K562 (cell line): ENCODE data around the gene SCPEP1. TPM values are rescaled to one million over a fixed set of nuclear protein-coding genes. Genes with fewer than 3 reads are reported as not detected.

Experiments used
- ATAC-seq: fragments of 200-7000 bp; cut with Tn5 transposase; 3 replicates; pipeline ENCODE4 v1.9.1; 2020; ENCODE audit warnings: moderate library complexity
- BruUV-seq: library from RNA; stranded (reverse); fragments of 400-500 nt; replicated peaks from 2 replicates; lab custom pipeline; 2021; lab: Mats Ljungman, UMichigan
- CTCF ChIA-PET: fragments of 300-600 bp; formaldehyde crosslinking; extraction: SDS; loops from one replicate; lab custom pipeline; 2021; ENCODE audit warnings: low intra/inter-chr PET ratio; lab: Yijun Ruan, JAX
- POLR2A ChIA-PET: fragments of 300-600, 350-650 bp; sonication (Branson Sonifier 250); formaldehyde crosslinking; extraction: SDS; loops from one replicate; lab custom pipeline; 2021; ENCODE audit warnings: antibody characterized with exemption, inconsistent platforms; lab: Yijun Ruan, JAX
- DNase-seq, 4 experiments: peaks; one replicate each; pipeline versions ENCODE4 v3.0.0 to v3.0.0-alpha.2; 2011 to 2018; ENCODE audit warnings: low spot score in 3 of 4, mixed read lengths in 3 of 4; ENCODE audit errors: extremely low read depth in 1 of 4
- FAIRE-seq: peaks from 2 replicates; lab custom pipeline; 2011; peaks lifted over from hg19 to GRCh38; lab: Jason Lieb, UNC
- H2AFZ ChIP-seq: 2 replicates; pipeline ENCODE4 v1.6.0; 2011; ENCODE audit warnings: low read depth, low read length, control low read depth, inconsistent platforms
- H3K27ac ChIP-seq: fragments of 200-600 bp; 3 replicates; pipeline ENCODE4 v1.8.0; 2011; ENCODE audit warnings: low read depth, mild to moderate bottlenecking, control low read depth, inconsistent platforms, low read length, moderate library complexity, mixed read lengths; ENCODE audit errors: extremely low read depth
- H3K27me3 ChIP-seq, 2 experiments: fragments of 300-600 bp in 1 of 2; 2 replicates in 1 of 2; 3 replicates in 1 of 2; pipeline versions ENCODE4 v1.6.0 to v1.8.0; 2011; ENCODE audit warnings: inconsistent platforms in 2 of 2, low read length in 2 of 2, mild to moderate bottlenecking in 1 of 2, mixed read lengths in 1 of 2, moderate library complexity in 1 of 2; ENCODE audit not compliant: control insufficient read depth in 2 of 2, insufficient read depth in 2 of 2
- H3K36me3 ChIP-seq: fragments of 300-600 bp; 3 replicates; pipeline ENCODE4 v1.8.0; 2011; ENCODE audit warnings: mild to moderate bottlenecking, low read length, inconsistent platforms; ENCODE audit not compliant: control insufficient read depth, insufficient read depth
- H3K4me1 ChIP-seq, 2 experiments: fragments of 200-600 bp in 1 of 2; replicated peaks in 1 of 2; 2 replicates in 1 of 2; 3 replicates in 1 of 2; pipeline versions ENCODE4 v1.5.1 to v1.8.0; 2011; ENCODE audit warnings: inconsistent platforms in 2 of 2, low read length in 2 of 2, mild to moderate bottlenecking in 1 of 2, mixed read lengths in 1 of 2, moderate library complexity in 1 of 2; ENCODE audit not compliant: control insufficient read depth in 2 of 2, insufficient read depth in 2 of 2
- H3K4me2 ChIP-seq: 2 replicates; pipeline ENCODE4 v1.6.1; 2011; ENCODE audit warnings: low read length, control low read depth, inconsistent platforms, mixed read lengths; ENCODE audit not compliant: insufficient read depth
- H3K4me3 ChIP-seq: fragments of 200-600 bp; sonication (generic), shearing (Covaris generic); 2 replicates; pipeline ENCODE4 v1.5.1; 2016; ENCODE audit warnings: control low read depth, inconsistent platforms
- H3K79me2 ChIP-seq: fragments of 200-600 bp; 3 replicates; pipeline ENCODE4 v1.8.0; 2011; ENCODE audit warnings: low read length, inconsistent platforms; ENCODE audit not compliant: control insufficient read depth, insufficient read depth
- H3K9ac ChIP-seq, 2 experiments: 2 replicates each; pipeline versions ENCODE4 v1.6.0 to v1.6.1; 2011; ENCODE audit warnings: low read depth in 2 of 2, low read length in 2 of 2, control low read depth in 1 of 2, inconsistent platforms in 1 of 2, mild to moderate bottlenecking in 1 of 2, mixed read lengths in 1 of 2; ENCODE audit not compliant: insufficient read depth in 1 of 2
- H3K9me1 ChIP-seq: one replicate; pipeline ENCODE4 v1.6.0; 2011; ENCODE audit warnings: inconsistent platforms, mild to moderate bottlenecking, low read length, moderate library complexity; ENCODE audit not compliant: control insufficient read depth, insufficient read depth
- H3K9me3 ChIP-seq: replicated peaks from 2 replicates; pipeline ENCODE4 v1.5.1; 2011; ENCODE audit warnings: low read depth, low read length, inconsistent platforms; ENCODE audit not compliant: control insufficient read depth, insufficient read depth
- H4K20me1 ChIP-seq: replicated peaks from 2 replicates; pipeline ENCODE4 v1.6.1; 2011; ENCODE audit warnings: low read length, inconsistent platforms, mixed read lengths; ENCODE audit not compliant: control insufficient read depth, insufficient read depth
- GATA2 ChIP-seq: sonication (generic); formaldehyde crosslinking; IDR thresholded peaks from 2 replicates; pipeline ENCODE4 v1.4.0; 2020; ENCODE audit warnings: mild to moderate bottlenecking, missing genetic modification reagents
- GATAD2B ChIP-seq: fragments of 450-650 bp; IDR thresholded peaks from 2 replicates; pipeline ENCODE4 v1.6.1; 2017; ENCODE audit warnings: mild to moderate bottlenecking, borderline replicate concordance
- KDM5B ChIP-seq: fragments of 200-600 bp; sonication (generic); IDR thresholded peaks from 2 replicates; pipeline ENCODE4 v1.6.1; 2012; ENCODE audit warnings: low read depth, mild to moderate bottlenecking, moderate library complexity, low read length, control low read depth, inconsistent platforms; ENCODE audit not compliant: insufficient replicate concordance
- MAFF ChIP-seq: IDR thresholded peaks from 2 replicates; pipeline ENCODE4 v1.6.1; 2012; ENCODE audit warnings: low read length, improper control_type of control experiment
- NFE2 ChIP-seq: IDR thresholded peaks from 2 replicates; pipeline ENCODE4 v1.6.1; 2014; ENCODE audit warnings: antibody characterized with exemption, low read depth
- NRF1 ChIP-seq, 2 experiments: fragments of 450-650 bp; IDR thresholded peaks in 1 of 2; conservative IDR thresholded peaks in 1 of 2; 2 replicates each; pipeline ENCODE4 v1.6.1; 2014; ENCODE audit warnings: mild to moderate bottlenecking in 2 of 2
- RCOR1 ChIP-seq, 2 experiments: IDR thresholded peaks; 2 replicates each; pipeline ENCODE4 v1.6.1; 2012; ENCODE audit warnings: low read depth in 2 of 2, low read length in 2 of 2, borderline replicate concordance in 1 of 2, improper control_type of control experiment in 1 of 2
- SETDB1 ChIP-seq: IDR thresholded peaks from one replicate; pipeline ENCODE4 v1.6.1; 2012; ENCODE audit warnings: low read length, control low read depth, inconsistent platforms
- SMARCA4 ChIP-seq: fragments of 450-650 bp; IDR thresholded peaks from 2 replicates; pipeline ENCODE4 v1.6.1; 2016
- SMARCB1 ChIP-seq: IDR thresholded peaks from 2 replicates; pipeline ENCODE4 v1.6.1; 2011; ENCODE audit warnings: improper control_type of control experiment, low read depth; ENCODE audit not compliant: insufficient read length
- THRB ChIP-seq: fragments of 450-650 bp; formaldehyde crosslinking; conservative IDR thresholded peaks from 2 replicates; pipeline ENCODE4 v1.4.0; 2022; ENCODE audit warnings: mild to moderate bottlenecking, missing genetic modification characterization
- ZNF121 ChIP-seq: sonication (generic); formaldehyde crosslinking; conservative IDR thresholded peaks from 2 replicates; pipeline ENCODE4 v1.8.0; 2022; ENCODE audit warnings: missing genetic modification reagents
- ZNF124 ChIP-seq: sonication (generic); formaldehyde crosslinking; IDR thresholded peaks from 2 replicates; pipeline ENCODE4 v1.8.1; 2022; ENCODE audit warnings: missing genetic modification reagents
- ZNF23 ChIP-seq: fragments of 250-450 bp; sonication (Bioruptor Pico); IDR thresholded peaks from 2 replicates; pipeline ENCODE4 v1.4.0; 2020; ENCODE audit warnings: mild to moderate bottlenecking
- WGBS: fragments of 100-300 bp; shearing (Covaris generic); methylation state at CpG from one replicate; pipeline ENCODE4 v1.1.6; 2016; ENCODE audit warnings: low coverage, mixed read lengths; ENCODE audit not compliant: insufficient coverage; ENCODE audit errors: missing lambda C conversion rate; 5-methylcytosine and 5-hydroxymethylcytosine counted together
- in situ Hi-C: fragments of 300-500 bp; cut with MboI; formaldehyde crosslinking; loops from 4 replicates; pipeline ENCODE4 v1.15.0; 2018; ENCODE audit warnings: inconsistent platforms, mixed read lengths
- intact Hi-C: fragments of 100-400 bp; cut with micrococcal nuclease; formaldehyde crosslinking; loops from 2 replicates; pipeline ENCODE4 v1.14.2; 2022
- polyA plus RNA-seq, 8 experiments: library from polyadenylated mRNA; depleted of rRNA in 4 of 8; stranded (reverse) in 5 of 8; unstranded in 3 of 8; fragments of >200 nt; fragmentation: Nextera tagmentation in 2 of 8; fragmentation: Illumina TruSeq in 1 of 8; extraction: Ambion mirVana in 2 of 8; extraction: Trizol in 1 of 8; gene quantifications; 2 replicates each; pipeline versions ENCODE4 v1.2.1 to v1.2.3, GENCODE V29; 2011 to 2014; ENCODE audit warnings: inconsistent platforms in 1 of 8, missing spikeins in 1 of 8
- total RNA-seq, 7 experiments: library from RNA; depleted of rRNA in 6 of 7; stranded (reverse); fragments of >200 nt in 6 of 7; fragmentation: Illumina TruSeq in 2 of 7; extraction: Trizol in 2 of 7; gene quantifications; 2 replicates each; pipeline versions ENCODE4 v1.2.1 to v1.2.3, GENCODE V29; 2011 to 2021; ENCODE audit warnings: low replicate concordance in 1 of 7
- TF ChIP-seq, protein P1 (sequence below), 3 experiments: fragments of 200-800 bp in 1 of 3; sonication (Bioruptor generic) in 1 of 3; sonication (generic) in 1 of 3; formaldehyde crosslinking in 1 of 3; IDR thresholded peaks; 2 replicates each; pipeline versions ENCODE4 v1.6.1 to v1.8.0; 2016 to 2022; ENCODE audit warnings: mild to moderate bottlenecking in 2 of 3, missing compliant biosample characterization in 2 of 3, missing genetic modification characterization in 2 of 3, missing genetic modification reagents in 1 of 3
- TF ChIP-seq, protein P2 (sequence below): fragments of 250-450 bp; sonication (Bioruptor Pico); IDR thresholded peaks from 2 replicates; pipeline ENCODE4 v1.5.0; 2020; ENCODE audit warnings: mild to moderate bottlenecking, borderline replicate concordance
- TF ChIP-seq, protein P3 (sequence below): fragments of 250-450 bp; sonication (Bioruptor Pico); IDR thresholded peaks from 2 replicates; pipeline ENCODE4 v1.6.1; 2021; ENCODE audit warnings: mild to moderate bottlenecking

SCPEP1 gene
- total and polyA plus RNA-seq, 9 of the 15 experiments (the other 6 are each of a cell fraction or from before 2014, with no cell fraction given) = 5.1 to 14.8 (median 7.2) TPM

- H3K9ac ChIP-seq = no peak overlapping the region
- DNase-seq (peak in 3 of 4 experiments; percentile 25 to 36 (median 29)), ATAC-seq (no peak), FAIRE-seq (peak; percentile 79)
- intact Hi-C loops = no loop called here
- POLR2A ChIA-PET = interaction anchor here (0.6 to 1.7 kb wide), 9 partner anchors 9 to 812 kb away, joined by 3 to 7 read pairs (median 3); partner anchors contain the start of genes AKAP1 and COIL
- H3K36me3 ChIP-seq = no peaks in the 10 kb centered on the region
- H3K27ac ChIP-seq = no peak overlapping the region
- H3K27me3 ChIP-seq = no peaks in the 10 kb centered on the region
- 5% methylated on average over 11 of the region's 11 CpGs for WGBS
- H3K79me2 ChIP-seq = no peaks in the 10 kb centered on the region
- CTCF ChIA-PET = no interaction called here
- peak overlapping the region; percentile 64 for H3K4me3 ChIP-seq
- in situ Hi-C loops = no loop called here
- no peaks in the 10 kb centered on the region for H3K9me3 ChIP-seq
- no peaks in the 10 kb centered on the region for H3K9me1 ChIP-seq
- BruUV-seq = TSS peak; percentile 74
- H3K4me1 ChIP-seq = peaks cover 19 to 27% of the 10 kb centered on the region in 2 experiments; a peak in 4 of 5 replicates
- H4K20me1 ChIP-seq = no peaks in the 10 kb centered on the region
- peak overlapping the region; percentile 93 for H3K4me2 ChIP-seq
- peak overlapping the region; percentile 92 for H2AFZ ChIP-seq
- 0 out of 2 replicates have a peak, but pooled peaks have one; percentile 13 for TF ChIP-seq GATAD2B
- TF ChIP-seq, protein P1, sequence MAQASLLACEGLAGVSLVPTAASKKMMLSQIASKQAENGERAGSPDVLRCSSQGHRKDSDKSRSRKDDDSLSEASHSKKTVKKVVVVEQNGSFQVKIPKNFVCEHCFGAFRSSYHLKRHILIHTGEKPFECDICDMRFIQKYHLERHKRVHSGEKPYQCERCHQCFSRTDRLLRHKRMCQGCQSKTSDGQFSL (CRISPR knock-in tag; IDR thresholded peaks at IDR 0.05) = no peak
- TF ChIP-seq, protein P1 (tag; IDR thresholded peaks at IDR 0.05) = no peak
- TF ChIP-seq THRB = no peak
- TF ChIP-seq SMARCB1 = no peak
- TF ChIP-seq SMARCA4 = 0 out of 2 replicates have a peak, but pooled peaks have one; percentile 19
- TF ChIP-seq SETDB1 = no peak
- no peak for TF ChIP-seq ZNF23
- no peak for TF ChIP-seq ZNF124 (CRISPR knock-in tag)
- no peak for TF ChIP-seq ZNF121
- TF ChIP-seq, protein P2, sequence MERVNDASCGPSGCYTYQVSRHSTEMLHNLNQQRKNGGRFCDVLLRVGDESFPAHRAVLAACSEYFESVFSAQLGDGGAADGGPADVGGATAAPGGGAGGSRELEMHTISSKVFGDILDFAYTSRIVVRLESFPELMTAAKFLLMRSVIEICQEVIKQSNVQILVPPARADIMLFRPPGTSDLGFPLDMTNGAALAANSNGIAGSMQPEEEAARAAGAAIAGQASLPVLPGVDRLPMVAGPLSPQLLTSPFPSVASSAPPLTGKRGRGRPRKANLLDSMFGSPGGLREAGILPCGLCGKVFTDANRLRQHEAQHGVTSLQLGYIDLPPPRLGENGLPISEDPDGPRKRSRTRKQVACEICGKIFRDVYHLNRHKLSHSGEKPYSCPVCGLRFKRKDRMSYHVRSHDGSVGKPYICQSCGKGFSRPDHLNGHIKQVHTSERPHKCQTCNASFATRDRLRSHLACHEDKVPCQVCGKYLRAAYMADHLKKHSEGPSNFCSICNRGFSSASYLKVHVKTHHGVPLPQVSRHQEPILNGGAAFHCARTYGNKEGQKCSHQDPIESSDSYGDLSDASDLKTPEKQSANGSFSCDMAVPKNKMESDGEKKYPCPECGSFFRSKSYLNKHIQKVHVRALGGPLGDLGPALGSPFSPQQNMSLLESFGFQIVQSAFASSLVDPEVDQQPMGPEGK (CRISPR knock-in tag) = no peak
- no peak for TF ChIP-seq KDM5B
- TF ChIP-seq, protein P3, sequence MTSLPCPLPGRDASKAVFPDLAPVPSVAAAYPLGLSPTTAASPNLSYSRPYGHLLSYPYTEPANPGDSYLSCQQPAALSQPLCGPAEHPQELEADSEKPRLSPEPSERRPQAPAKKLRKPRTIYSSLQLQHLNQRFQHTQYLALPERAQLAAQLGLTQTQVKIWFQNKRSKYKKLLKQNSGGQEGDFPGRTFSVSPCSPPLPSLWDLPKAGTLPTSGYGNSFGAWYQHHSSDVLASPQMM = no peak
- TF ChIP-seq RCOR1 (IDR thresholded peaks at IDR 0.05; ENCODE audit: borderline replicate concordance in 1 of 2, low read depth in 2 of 2, low read length in 2 of 2) = peak in 1 of 2 experiments; percentile 39; a peak in 1 of 4 replicates
- TF ChIP-seq NRF1 (conservative IDR thresholded peaks at IDR 0.05 in 1 of 2, IDR thresholded peaks at IDR 0.05 in 1 of 2) = 0 out of 4 replicates have a peak, but pooled peaks of 1 of the 2 experiments have one; percentile 11
- peak; percentile 60 for TF ChIP-seq NFE2
- peak; percentile 37; the same call in 1 of the 2 replicates for TF ChIP-seq MAFF
- 0 out of 2 replicates have a peak, but pooled peaks have one; percentile 22 for TF ChIP-seq GATA2 (CRISPR knock-in tag)
Observed at GRCh38 chr17:56978441-56979090, 635 bp downstream of the SCPEP1 start.
